Activated T-helper 2 cell treated with anti-CD3 and anti-CD28 coated beads, Interferon-gamma antibody, Interleukin-2, Interleukin-4, amounts not matched to agents 10 μg/mL and 5 μg/mL and 100 μg/mL, durations not matched to agents 14 hours and 24 hours and 36 hours (primary cell): ENCODE results near the gene GGT5. TPM values are rescaled to one million over a fixed set of nuclear protein-coding genes. Genes with fewer than 3 reads are reported as not detected.

Experiments used
- DNase-seq: peaks from one replicate; pipeline ENCODE4 v3.0.0; 2021; ENCODE audit warnings: low spot score
- H3K27ac Mint-ChIP-seq: one replicate; pipeline ENCODE4 v1.8.0; 2021; ENCODE audit warnings: mixed read lengths
- H3K27me3 Mint-ChIP-seq: one replicate; pipeline ENCODE4 v1.8.0; 2021; ENCODE audit warnings: low read depth, mixed read lengths
- H3K36me3 Mint-ChIP-seq: one replicate; pipeline ENCODE4 v1.8.0; 2021; ENCODE audit warnings: low read depth, mixed read lengths
- H3K4me1 Mint-ChIP-seq: one replicate; pipeline ENCODE4 v1.8.0; 2021; ENCODE audit warnings: low read depth, mixed read lengths
- H3K4me3 Mint-ChIP-seq: one replicate; pipeline ENCODE4 v1.8.0; 2021; ENCODE audit warnings: low read depth, mild to moderate bottlenecking, moderate library complexity, mixed read lengths
- H3K9me3 Mint-ChIP-seq: one replicate; pipeline ENCODE4 v1.8.0; 2021; ENCODE audit warnings: mixed read lengths
- intact Hi-C: fragments of 100-400 bp; cut with micrococcal nuclease; formaldehyde crosslinking; loops from one replicate; pipeline ENCODE4 v1.15.1; 2023
- total RNA-seq: library from RNA; stranded (reverse); gene quantifications from 2 replicates; pipeline ENCODE4 v1.2.3, GENCODE V29; 2022

Gene GGT5
- total RNA-seq, 1 donor from 2014 or later, result 0.05 TPM

DNA sequence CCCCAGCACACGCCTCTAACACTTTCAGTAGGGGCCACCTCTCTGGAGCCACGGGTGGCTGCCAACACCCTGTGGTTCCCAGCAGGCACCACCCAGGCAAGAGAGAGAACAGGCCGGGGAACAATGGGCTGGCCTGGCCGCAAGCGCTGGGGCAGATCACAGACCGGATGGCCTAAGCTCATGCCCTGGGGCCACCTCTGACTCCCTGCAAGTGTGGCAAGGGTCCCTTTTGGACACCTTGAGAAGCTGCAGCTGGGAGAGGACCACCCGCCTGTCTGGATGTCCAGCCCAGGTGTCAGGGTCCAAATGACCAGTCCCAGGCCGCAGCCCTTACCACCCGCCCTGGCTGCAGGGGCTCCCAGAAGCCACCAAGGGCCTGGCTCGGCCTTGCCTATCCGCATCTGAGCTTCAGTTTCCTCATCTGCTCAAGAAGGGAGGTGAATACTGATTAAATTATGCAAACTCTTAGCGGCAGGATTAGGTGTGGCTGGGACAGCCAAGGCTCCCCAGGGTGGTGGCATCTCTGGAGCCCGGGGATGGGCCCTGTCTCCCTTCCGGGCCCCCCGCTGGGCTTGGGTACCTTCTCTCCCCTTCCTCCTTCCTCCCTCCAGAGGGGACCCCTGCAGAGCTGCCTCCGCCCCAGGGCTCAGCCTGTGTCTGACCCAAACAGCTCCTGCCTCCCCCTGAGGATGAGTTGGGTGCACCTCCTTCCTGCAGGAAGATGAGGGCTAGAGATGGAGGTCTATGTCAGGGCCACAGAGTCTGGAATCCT is 64.4 kb downstream of the GGT5 start:
- Mint-ChIP-seq H3K27me3 (no peaks in the 10 kb centered on the region), H3K9me3 (no peaks in the 10 kb centered on the region), H3K4me1 (no peaks in the 10 kb centered on the region), H3K4me3 (no peak overlapping the region), H3K36me3 (peaks cover 1% of the 10 kb centered on the region), H3K27ac (no peak overlapping the region)
- intact Hi-C loops, result no loop called here
- DNase-seq, result no peak

DNA sequence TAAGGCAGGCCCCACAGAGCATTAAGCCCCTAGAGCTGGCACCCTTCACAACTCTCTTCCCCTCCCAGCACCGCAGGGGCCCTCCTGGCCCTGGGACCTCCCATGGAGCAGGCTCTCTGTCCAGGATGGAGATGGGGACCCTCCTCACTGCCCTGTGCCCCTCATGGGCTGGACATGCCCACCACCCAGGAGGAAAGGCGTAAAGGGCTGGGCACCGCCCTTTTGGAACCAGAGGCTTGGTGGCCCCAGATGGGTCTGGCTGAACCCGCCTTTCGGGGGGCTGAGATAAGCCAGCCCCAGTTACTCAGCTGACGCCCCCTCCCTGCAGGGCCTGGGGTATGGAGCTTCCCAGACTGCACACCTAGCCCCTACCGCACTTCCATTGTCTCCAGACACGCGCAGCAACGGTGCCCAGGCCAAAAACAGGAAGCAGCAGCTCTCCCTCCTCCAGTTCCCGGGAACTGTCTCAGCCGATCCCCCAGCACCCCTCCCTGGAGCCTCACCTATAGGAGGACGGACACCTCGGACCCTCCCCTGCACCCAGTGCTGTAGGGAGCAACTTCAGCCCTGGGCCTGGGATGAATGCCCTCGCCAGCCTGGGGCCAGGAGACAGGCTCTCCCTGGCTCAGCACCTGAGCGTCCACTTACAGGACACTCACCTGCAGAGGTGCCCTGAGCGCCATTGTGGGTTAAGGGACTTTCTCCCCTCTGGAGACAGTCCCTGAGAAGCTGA is 65.2 kb downstream of the GGT5 start:
- no peak overlapping the region for H3K27ac Mint-ChIP-seq
- H3K9me3 Mint-ChIP-seq, result no peaks in the 10 kb centered on the region
- no peak for DNase-seq
- no peak overlapping the region for H3K4me3 Mint-ChIP-seq
- intact Hi-C loops, result loop anchor here (10.0 kb wide), 1 partner anchor 195 kb away; the partner anchor contains the start of gene GSTT2
- H3K36me3 Mint-ChIP-seq, result peaks cover 10% of the 10 kb centered on the region
- no peaks in the 10 kb centered on the region for H3K4me1 Mint-ChIP-seq
- H3K27me3 Mint-ChIP-seq, result no peaks in the 10 kb centered on the region

GRCh38 chr22:24178502-24179440 is 66.1 kb downstream of the GGT5 start:
- peaks cover 10% of the 10 kb centered on the region for H3K36me3 Mint-ChIP-seq
- DNase-seq, result no peak
- intact Hi-C loops, result loop anchor here (10.0 kb wide), 1 partner anchor 194 kb away; the partner anchor contains the start of gene GSTT2

GRCh38 chr22:24178021-24178431 is 66.9 kb downstream of the GGT5 start:
- no peaks in the 10 kb centered on the region for H3K9me3 Mint-ChIP-seq

More at GRCh38 chr22:24178502-24179440, 66.1 kb downstream of the GGT5 start:
- H3K4me3 Mint-ChIP-seq, result no peak overlapping the region
- no peak overlapping the region for H3K27ac Mint-ChIP-seq
- no peaks in the 10 kb centered on the region for H3K9me3 Mint-ChIP-seq
- no peaks in the 10 kb centered on the region for H3K27me3 Mint-ChIP-seq
- H3K4me1 Mint-ChIP-seq, result no peaks in the 10 kb centered on the region

DNA sequence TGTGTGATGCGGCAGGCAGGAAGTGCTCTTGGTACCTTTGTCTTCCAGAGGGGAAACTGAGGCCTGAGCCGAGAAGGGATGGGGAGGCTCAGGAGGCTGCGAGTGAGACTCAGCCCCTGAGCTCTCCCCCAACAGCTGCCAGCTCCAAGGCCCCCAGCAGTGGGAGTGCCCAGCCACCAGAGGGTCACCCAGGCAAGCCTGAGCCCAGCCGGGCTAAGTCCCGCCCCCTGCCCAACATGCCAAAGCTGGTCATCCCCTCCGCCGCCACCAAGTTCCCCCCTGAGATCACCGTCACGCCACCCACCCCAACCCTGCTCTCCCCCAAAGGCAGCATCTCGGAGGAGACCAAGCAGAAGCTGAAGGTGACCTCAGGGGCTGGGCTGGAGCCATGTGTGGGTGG is 67.4 kb downstream of the GGT5 start:
- Mint-ChIP-seq H3K27me3 (no peaks in the 10 kb centered on the region), H3K4me3 (no peak overlapping the region), H3K9me3 (no peaks in the 10 kb centered on the region), H3K36me3 (peaks cover 15% of the 10 kb centered on the region), H3K4me1 (no peaks in the 10 kb centered on the region), H3K27ac (no peak overlapping the region)
- intact Hi-C loops, result loop anchor here (10.0 kb wide), 1 partner anchor 193 kb away; the partner anchor contains the start of gene GSTT2
- no peak for DNase-seq

More at GRCh38 chr22:24178021-24178431, 66.9 kb downstream of the GGT5 start:
- H3K27ac Mint-ChIP-seq, result no peak overlapping the region
- DNase-seq, result no peak
- no peaks in the 10 kb centered on the region for H3K4me1 Mint-ChIP-seq
- H3K27me3 Mint-ChIP-seq, result no peaks in the 10 kb centered on the region
- no peak overlapping the region for H3K4me3 Mint-ChIP-seq
- intact Hi-C loops, result loop anchor here (10.0 kb wide), 1 partner anchor 193 kb away; the partner anchor contains the start of gene GSTT2
- H3K36me3 Mint-ChIP-seq, result peaks cover 12% of the 10 kb centered on the region

DNA sequence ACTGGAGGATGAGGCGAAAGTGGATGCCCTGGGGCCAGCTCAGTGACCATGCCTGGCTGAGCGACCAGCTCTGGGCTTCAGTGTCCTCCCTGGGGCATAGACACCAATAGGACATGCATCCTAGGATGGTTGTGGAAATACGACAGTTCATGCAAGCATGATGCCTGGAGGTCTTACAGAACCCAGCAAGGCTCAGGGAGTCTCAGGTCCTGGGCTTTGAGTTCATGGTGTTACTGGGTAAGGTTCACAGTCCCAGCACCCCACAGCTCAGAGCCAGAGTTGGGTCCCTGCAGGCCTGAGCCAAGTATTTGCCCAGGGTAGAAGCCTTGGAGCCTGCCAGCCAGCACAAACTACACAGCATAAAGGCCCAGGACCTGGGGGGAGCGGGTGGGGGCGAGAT is 67.8 kb downstream of the GGT5 start:
- intact Hi-C loops, result loop anchor here (10.0 kb wide), 1 partner anchor 192 kb away; the partner anchor contains the start of gene GSTT2
- Mint-ChIP-seq H3K4me1 (no peaks in the 10 kb centered on the region), H3K27me3 (no peaks in the 10 kb centered on the region), H3K9me3 (no peaks in the 10 kb centered on the region), H3K27ac (no peak overlapping the region), H3K36me3 (peaks cover 18% of the 10 kb centered on the region), H3K4me3 (no peak overlapping the region)
- DNase-seq, result no peak

DNA sequence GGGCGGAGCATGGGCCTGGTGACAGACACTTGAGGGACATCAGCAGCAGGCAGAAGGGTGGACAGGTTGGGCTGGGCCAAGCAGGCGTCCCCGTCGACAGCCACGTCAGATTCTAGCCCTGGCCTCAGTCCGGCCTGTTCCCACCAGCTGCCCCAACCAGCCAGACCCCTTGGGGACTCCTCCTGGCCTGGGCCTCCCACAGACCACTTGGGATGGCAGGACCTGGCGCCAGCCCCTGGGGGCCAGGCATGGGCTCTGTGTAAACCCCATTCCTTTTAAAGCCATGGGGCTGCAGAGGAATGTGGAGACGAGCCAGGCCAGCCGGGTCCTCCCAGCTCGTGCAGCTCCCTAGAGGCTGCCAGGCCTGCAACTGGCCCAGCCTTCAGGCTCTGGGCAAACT is 68.3 kb downstream of the GGT5 start:
- Mint-ChIP-seq H3K4me1 (no peaks in the 10 kb centered on the region), H3K4me3 (no peak overlapping the region), H3K27ac (no peak overlapping the region), H3K9me3 (no peaks in the 10 kb centered on the region), H3K27me3 (no peaks in the 10 kb centered on the region), H3K36me3 (peaks cover 22% of the 10 kb centered on the region)
- intact Hi-C loops, result loop anchor here (10.0 kb wide), 1 partner anchor 192 kb away; the partner anchor contains the start of gene GSTT2
- DNase-seq, result no peak

DNA sequence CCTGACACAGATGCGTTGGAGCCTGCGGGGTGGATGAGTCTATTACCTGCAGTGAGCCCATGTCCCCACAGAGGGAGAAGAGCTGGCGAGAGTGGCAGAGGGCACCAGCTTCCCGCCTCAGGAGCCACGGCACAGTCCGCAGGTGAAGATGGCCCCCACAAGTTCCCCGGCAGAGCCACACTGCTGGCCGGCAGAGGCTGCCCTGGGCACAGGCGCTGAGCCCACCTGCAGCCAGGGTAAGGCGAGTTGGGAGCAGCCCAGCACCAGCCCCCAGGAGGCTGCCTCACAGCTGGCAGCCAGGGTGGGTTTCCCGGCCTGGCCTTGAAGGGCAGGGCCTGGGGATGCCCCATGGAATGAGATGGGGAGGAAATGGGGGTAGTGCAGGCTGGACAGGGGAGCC is 68.8 kb downstream of the GGT5 start:
- no peaks in the 10 kb centered on the region for H3K9me3 Mint-ChIP-seq
- intact Hi-C loops, result loop anchor here (10.0 kb wide), 1 partner anchor 191 kb away; the partner anchor contains the start of gene GSTT2
- H3K36me3 Mint-ChIP-seq, result peaks cover 25% of the 10 kb centered on the region
- H3K27me3 Mint-ChIP-seq, result no peaks in the 10 kb centered on the region
- no peaks in the 10 kb centered on the region for H3K4me1 Mint-ChIP-seq
- DNase-seq, result no peak
- no peak overlapping the region for H3K27ac Mint-ChIP-seq
- no peak overlapping the region for H3K4me3 Mint-ChIP-seq

- H3K36me3 Mint-ChIP-seq, result peaks cover 25% of the 10 kb centered on the region
- intact Hi-C loops, result loop anchor here (10.0 kb wide), 1 partner anchor 190 kb away; the partner anchor contains the start of gene GSTT2
- no peak overlapping the region for H3K27ac Mint-ChIP-seq
Observed at GRCh38 chr22:24175160-24175808, 69.6 kb downstream of the GGT5 start.

DNA sequence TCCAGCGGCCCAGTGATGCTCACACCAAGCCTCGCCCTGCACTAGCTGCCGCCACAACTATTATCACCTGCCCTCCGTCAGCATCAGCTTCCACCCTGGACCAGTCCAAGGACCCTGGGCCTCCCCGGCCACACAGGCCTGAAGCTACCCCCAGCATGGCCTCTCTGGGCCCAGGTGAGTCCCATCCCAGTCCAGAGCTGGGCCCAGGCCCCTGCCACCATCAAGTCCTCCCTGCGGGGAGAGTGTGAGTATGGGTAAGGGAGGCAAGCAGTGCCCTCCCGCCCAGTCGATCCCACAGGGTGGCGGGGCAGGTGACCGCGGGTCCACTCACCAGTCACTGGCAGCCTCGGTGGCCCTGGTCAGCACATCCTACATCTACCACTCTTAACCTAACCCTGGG is 73.1 kb downstream of the GGT5 start:
- peaks cover 34% of the 10 kb centered on the region for H3K36me3 Mint-ChIP-seq
- H3K4me3 Mint-ChIP-seq, result no peak overlapping the region
- no peaks in the 10 kb centered on the region for H3K27me3 Mint-ChIP-seq
- DNase-seq, result no peak
- H3K27ac Mint-ChIP-seq, result no peak overlapping the region
- intact Hi-C loops, result loop anchor here (10.0 kb wide), 1 partner anchor 187 kb away; the partner anchor contains the start of gene GSTT2
- no peaks in the 10 kb centered on the region for H3K4me1 Mint-ChIP-seq
- no peaks in the 10 kb centered on the region for H3K9me3 Mint-ChIP-seq

More at GRCh38 chr22:24175160-24175808, 69.6 kb downstream of the GGT5 start:
- Mint-ChIP-seq H3K9me3 (no peaks in the 10 kb centered on the region), H3K27me3 (no peaks in the 10 kb centered on the region), H3K4me1 (no peaks in the 10 kb centered on the region), H3K4me3 (no peak overlapping the region)
- DNase-seq, result peak; percentile 41

GRCh38 chr22:24170632-24171031 is 74.2 kb downstream of the GGT5 start:
- intact Hi-C loops, result loop anchor here (10.0 kb wide), 1 partner anchor 186 kb away; the partner anchor contains the start of gene GSTT2
- no peak overlapping the region for H3K4me3 Mint-ChIP-seq
- H3K4me1 Mint-ChIP-seq, result no peaks in the 10 kb centered on the region
- H3K36me3 Mint-ChIP-seq, result peaks cover 34% of the 10 kb centered on the region
- no peak overlapping the region for H3K27ac Mint-ChIP-seq
- no peak for DNase-seq
- H3K27me3 Mint-ChIP-seq, result no peaks in the 10 kb centered on the region
- H3K9me3 Mint-ChIP-seq, result no peaks in the 10 kb centered on the region
